GM18870 (cell line): ENCODE data around the gene LRMDA.
A peak's percentile ranks its signal among the peaks of the same experiment; 100 is the strongest.
"Not testable (repeated sequence)": the region's sequence is repeated elsewhere in the genome, so short reads cannot be mapped to it uniquely, and the experiment has no call there.

Source experiments
- ATAC-seq: cut with Tn5 transposase; IDR thresholded peaks from one replicate; pipeline ENCODE4 v1.9.1; 2021; ENCODE audit warnings: moderate library complexity; ENCODE audit not compliant: unreplicated experiment

LRMDA gene

GRCh38 chr10:75762431-75762802 lies 331.0 kb downstream of the LRMDA start:
- no peak for ATAC-seq

- no peak for ATAC-seq
These were observed 332.2 kb downstream of the LRMDA start for GRCh38 chr10:75763652-75764051.

- no peak for ATAC-seq
These were observed 333.8 kb downstream of the LRMDA start for GRCh38 chr10:75764974-75765788.

- ATAC-seq = no peak
These were observed 334.3 kb downstream of the LRMDA start for GRCh38 chr10:75765789-75766096.

GRCh38 chr10:75766106-75766505 lies 334.7 kb downstream of the LRMDA start:
- ATAC-seq = no peak

- not testable (repeated sequence) for ATAC-seq
These were observed 335.3 kb downstream of the LRMDA start for GRCh38 chr10:75766752-75767151.

- ATAC-seq = no peak
These were observed 339.2 kb downstream of the LRMDA start for GRCh38 chr10:75770626-75771081.

GRCh38 chr10:75771606-75772005 lies 340.2 kb downstream of the LRMDA start:
- ATAC-seq = no peak

- ATAC-seq = peak; percentile 52
These were observed 340.9 kb downstream of the LRMDA start for GRCh38 chr10:75772153-75772887.

GRCh38 chr10:75773231-75773780 lies 341.9 kb downstream of the LRMDA start:
- peak; percentile 55 for ATAC-seq

- ATAC-seq = no peak
These were observed 342.7 kb downstream of the LRMDA start for GRCh38 chr10:75773813-75774782.

GRCh38 chr10:75774783-75775490 lies 343.5 kb downstream of the LRMDA start:
- no peak for ATAC-seq

GRCh38 chr10:75776738-75777504 lies 345.5 kb downstream of the LRMDA start:
- no peak for ATAC-seq

GRCh38 chr10:75778665-75779064 lies 347.2 kb downstream of the LRMDA start:
- no peak for ATAC-seq

GRCh38 chr10:75779276-75779675 lies 347.9 kb downstream of the LRMDA start:
- ATAC-seq = no peak

GRCh38 chr10:75782463-75783248 lies 351.2 kb downstream of the LRMDA start:
- no peak for ATAC-seq

GRCh38 chr10:75788394-75789205 lies 357.2 kb downstream of the LRMDA start:
- ATAC-seq = no peak

- ATAC-seq = no peak
These were observed 362.4 kb downstream of the LRMDA start for GRCh38 chr10:75793848-75794247.
